Astrocyte of the cerebellum (primary cell): Measurements from ENCODE around the gene GNG2.
A peak's percentile ranks its signal among the peaks of the same experiment; 100 is the strongest.

ENCODE experiments used
- DNase-seq: peaks from one replicate; pipeline ENCODE4 v3.0.0-alpha.2; 2011; ENCODE audit warnings: low read depth
- H3K4me3 ChIP-seq: 2 replicates; pipeline ENCODE4 v1.5.1; 2011; ENCODE audit warnings: mild to moderate bottlenecking, low read depth, low read length, moderate library complexity
- in situ Hi-C: cut with HindIII; loops from 2 replicates; pipeline ENCODE4 v1.10.0; 2017; ENCODE audit warnings: low sequenced_read_pairs
- TF ChIP-seq, protein P1 (sequence below): IDR thresholded peaks from 2 replicates; pipeline ENCODE4 v1.5.1; 2012; ENCODE audit warnings: low read length, low read depth, moderate library complexity, mild to moderate bottlenecking; ENCODE audit errors: missing control alignments

Gene GNG2

DNA sequence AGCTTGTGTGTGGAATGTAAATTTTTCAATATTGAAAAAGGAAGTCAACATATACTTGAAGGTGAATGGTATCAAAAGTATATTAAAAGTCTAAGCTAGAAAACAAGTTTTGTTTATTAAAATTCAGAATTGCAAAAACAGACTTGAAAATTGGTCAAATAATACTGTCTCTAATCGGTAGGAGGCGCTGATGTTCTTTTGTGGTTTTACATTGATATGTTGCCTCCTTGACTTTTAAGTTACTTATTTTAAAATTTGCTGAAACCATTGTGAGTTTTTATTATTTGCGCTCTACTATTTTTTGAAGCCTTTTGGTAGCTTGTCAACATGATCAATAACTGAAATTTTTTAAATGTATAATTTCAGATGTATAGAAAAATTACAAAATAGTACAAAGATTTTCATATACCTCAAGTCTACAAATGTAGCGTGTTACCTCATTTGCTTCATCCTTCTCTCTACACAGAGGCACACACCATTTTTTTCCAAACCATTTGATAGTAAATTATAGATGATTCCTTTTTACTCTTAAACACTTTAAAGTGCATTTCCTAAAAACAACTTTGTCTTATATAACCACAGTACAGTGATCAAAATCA, 135.8 kb downstream of the GNG2 start:
- TF ChIP-seq, protein P1, sequence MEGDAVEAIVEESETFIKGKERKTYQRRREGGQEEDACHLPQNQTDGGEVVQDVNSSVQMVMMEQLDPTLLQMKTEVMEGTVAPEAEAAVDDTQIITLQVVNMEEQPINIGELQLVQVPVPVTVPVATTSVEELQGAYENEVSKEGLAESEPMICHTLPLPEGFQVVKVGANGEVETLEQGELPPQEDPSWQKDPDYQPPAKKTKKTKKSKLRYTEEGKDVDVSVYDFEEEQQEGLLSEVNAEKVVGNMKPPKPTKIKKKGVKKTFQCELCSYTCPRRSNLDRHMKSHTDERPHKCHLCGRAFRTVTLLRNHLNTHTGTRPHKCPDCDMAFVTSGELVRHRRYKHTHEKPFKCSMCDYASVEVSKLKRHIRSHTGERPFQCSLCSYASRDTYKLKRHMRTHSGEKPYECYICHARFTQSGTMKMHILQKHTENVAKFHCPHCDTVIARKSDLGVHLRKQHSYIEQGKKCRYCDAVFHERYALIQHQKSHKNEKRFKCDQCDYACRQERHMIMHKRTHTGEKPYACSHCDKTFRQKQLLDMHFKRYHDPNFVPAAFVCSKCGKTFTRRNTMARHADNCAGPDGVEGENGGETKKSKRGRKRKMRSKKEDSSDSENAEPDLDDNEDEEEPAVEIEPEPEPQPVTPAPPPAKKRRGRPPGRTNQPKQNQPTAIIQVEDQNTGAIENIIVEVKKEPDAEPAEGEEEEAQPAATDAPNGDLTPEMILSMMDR, result peak; percentile 29
- H3K4me3 ChIP-seq, result no peak overlapping the region
- peak; percentile 59 for DNase-seq
- in situ Hi-C loops, result no loop called here

GRCh38 chr14:51998348-51998747, 137.9 kb downstream of the GNG2 start:
- TF ChIP-seq, protein P1, result no peak
- in situ Hi-C loops, result no loop called here
- no peak for DNase-seq
- H3K4me3 ChIP-seq, result no peak overlapping the region

- TF ChIP-seq, protein P1, result no peak
- no peak for DNase-seq
- H3K4me3 ChIP-seq, result no peak overlapping the region
- in situ Hi-C loops, result no loop called here
These were observed 138.7 kb downstream of the GNG2 start for GRCh38 chr14:51999084-51999483.

DNA sequence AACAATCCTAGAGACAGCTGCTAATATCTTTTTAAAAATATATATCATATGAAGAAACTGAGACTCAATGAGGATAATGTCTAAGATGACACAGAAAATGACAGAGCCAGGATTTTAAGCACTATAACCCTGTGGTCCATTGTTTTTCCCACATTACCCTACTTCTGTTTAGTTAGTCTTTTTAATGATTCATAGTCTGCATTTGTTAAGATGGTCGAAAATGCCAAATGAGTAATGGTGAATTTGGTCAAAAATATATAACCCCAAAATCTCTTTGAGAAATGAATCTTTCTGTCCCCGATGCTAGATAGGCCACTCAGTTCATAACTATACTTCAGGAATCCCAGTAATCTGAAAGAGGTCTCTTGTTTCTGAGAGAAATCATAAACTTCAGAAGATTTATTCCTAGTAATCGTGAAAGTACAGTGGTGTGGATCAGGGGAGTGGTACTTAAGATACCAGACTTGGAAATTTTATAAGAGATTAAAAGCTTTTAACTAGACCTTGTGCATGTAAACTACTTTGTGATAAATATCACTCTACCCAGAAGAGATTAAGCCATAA, 139.7 kb downstream of the GNG2 start:
- H3K4me3 ChIP-seq, result no peak overlapping the region
- TF ChIP-seq, protein P1, result no peak
- in situ Hi-C loops, result no loop called here
- no peak for DNase-seq

GRCh38 chr14:52000696-52001095, 140.3 kb downstream of the GNG2 start:
- TF ChIP-seq, protein P1, result no peak
- H3K4me3 ChIP-seq, result no peak overlapping the region
- no peak for DNase-seq
- in situ Hi-C loops, result no loop called here

DNA sequence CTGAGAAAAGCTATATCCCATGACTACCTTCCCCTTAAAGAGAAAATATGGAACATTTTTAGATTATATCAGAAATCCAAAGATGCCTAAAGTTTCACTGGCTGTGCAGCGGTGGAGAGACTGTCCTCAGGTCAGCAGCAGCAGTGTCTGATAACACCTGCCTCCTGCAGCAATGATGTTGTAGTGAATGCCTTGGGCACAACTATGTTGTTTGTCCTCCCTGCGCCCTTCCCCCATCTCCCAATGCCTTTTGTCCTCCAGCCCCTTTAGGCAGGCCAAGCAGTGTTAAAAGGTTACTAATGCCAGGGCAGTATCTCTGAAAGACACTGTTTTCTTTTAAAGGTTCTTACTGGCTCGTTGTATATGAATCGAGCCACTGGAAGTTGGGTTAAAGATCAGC, 142.1 kb downstream of the GNG2 start:
- TF ChIP-seq, protein P1, result no peak
- in situ Hi-C loops, result no loop called here
- H3K4me3 ChIP-seq, result no peak overlapping the region
- no peak for DNase-seq

DNA sequence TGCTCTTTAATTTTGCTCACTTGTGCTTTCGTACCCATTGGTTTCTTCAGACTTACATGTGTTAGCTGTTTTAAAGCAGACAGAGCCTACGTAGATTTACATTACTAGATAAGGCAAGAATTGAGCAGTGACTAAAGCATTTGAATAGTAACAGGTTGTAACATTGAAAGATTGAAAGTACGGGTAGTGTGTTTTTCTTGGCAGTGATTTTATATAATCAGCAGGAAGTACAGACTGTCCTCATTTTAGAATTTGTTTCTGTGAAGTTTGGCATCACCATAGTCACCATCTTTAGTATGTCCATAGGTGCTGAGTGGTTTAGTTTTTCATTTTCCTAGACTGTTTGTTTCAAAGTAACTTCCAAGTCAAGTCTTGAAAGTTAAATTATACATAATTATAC, 142.9 kb downstream of the GNG2 start:
- TF ChIP-seq, protein P1, result no peak
- no peak overlapping the region for H3K4me3 ChIP-seq
- in situ Hi-C loops, result no loop called here
- DNase-seq, result no peak
